Ishikawa (cell line): Measurements from ENCODE around the gene FAM149A.

ENCODE experiments used
- CEBPB ChIP-seq: IDR thresholded peaks from 2 replicates; pipeline ENCODE4 v1.6.1; 2012
- CREB1 ChIP-seq: IDR thresholded peaks from 2 replicates; pipeline ENCODE4 v1.6.1; 2012; ENCODE audit warnings: low read depth
- EGR1 ChIP-seq: IDR thresholded peaks from 2 replicates; pipeline ENCODE4 v1.6.1; 2012
- EP300 ChIP-seq: IDR thresholded peaks from 2 replicates; pipeline ENCODE4 v1.6.1; 2012; ENCODE audit warnings: borderline replicate concordance
- FOXM1 ChIP-seq: IDR thresholded peaks from 2 replicates; pipeline ENCODE4 v1.6.1; 2012; ENCODE audit warnings: low read depth, borderline replicate concordance
- RAD21 ChIP-seq: IDR thresholded peaks from 2 replicates; pipeline ENCODE4 v1.6.1; 2012; ENCODE audit warnings: low read depth
- TAF1 ChIP-seq: IDR thresholded peaks from 2 replicates; pipeline ENCODE4 v1.6.1; 2012; ENCODE audit warnings: low read depth, mild to moderate bottlenecking
- TCF12 ChIP-seq: IDR thresholded peaks from 2 replicates; pipeline ENCODE4 v1.6.1; 2012; ENCODE audit warnings: low read depth
- TEAD4 ChIP-seq: IDR thresholded peaks from 2 replicates; pipeline ENCODE4 v1.6.1; 2012
- YY1 ChIP-seq: IDR thresholded peaks from 2 replicates; pipeline ENCODE4 v1.6.1; 2012; ENCODE audit warnings: low read depth
- ZBTB7A ChIP-seq: IDR thresholded peaks from 2 replicates; pipeline ENCODE4 v1.6.1; 2012; ENCODE audit warnings: low read depth
- TF ChIP-seq, protein P1 (sequence below): IDR thresholded peaks from 2 replicates; pipeline ENCODE4 v1.6.1; 2012
- TF ChIP-seq, protein P2 (sequence below): IDR thresholded peaks from 2 replicates; pipeline ENCODE4 v1.6.1; 2012
- TF ChIP-seq, protein P3 (sequence below): IDR thresholded peaks from 2 replicates; pipeline ENCODE4 v1.6.1; 2012; ENCODE audit warnings: low read depth, mild to moderate bottlenecking

DNA sequence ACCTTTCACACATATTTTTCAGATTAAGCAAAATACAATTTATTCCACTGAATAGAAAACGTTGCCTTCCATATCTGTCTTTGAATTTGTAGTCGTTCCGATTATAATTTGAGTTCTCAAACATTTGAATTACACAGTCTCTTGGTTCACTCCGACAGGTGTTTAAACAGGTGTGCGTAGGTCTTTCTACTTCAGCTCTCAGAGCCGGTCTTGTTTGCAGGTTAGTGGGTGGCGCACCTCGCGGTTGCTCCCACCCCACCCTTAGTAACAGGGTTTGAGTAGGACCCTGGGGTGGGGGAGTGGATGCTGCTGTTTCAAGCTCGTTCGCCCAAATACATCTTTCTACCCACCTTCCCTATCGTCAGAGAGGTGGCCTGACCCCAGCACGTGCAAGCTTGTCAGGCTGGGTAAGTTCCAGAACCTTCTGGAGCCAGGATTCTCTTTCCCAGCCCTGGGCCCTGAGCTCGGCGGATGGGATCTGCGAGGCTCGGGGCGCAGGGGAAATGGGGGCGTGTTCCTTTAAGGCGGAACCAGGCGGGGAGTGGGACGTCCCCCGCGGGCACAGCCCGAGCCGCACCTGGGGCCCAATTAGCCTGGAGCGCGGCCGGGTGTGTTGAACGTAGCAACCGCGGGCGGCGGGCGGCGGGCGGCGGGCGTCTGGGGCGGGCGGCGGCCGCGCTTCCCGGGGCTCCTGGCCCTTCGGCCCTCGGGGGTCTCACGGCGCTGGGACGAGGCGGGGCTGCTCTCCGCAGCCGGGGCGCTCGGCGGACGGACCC is at the start of gene FAM149A:
- TF ChIP-seq RAD21 (no peak), EP300 (no peak), TEAD4 (no peak), FOXM1 (no peak), ZBTB7A (no peak; the same call in 1 of the 2 replicates), EGR1 (no peak), TAF1 (no peak), YY1 (no peak), CEBPB (no peak), CREB1 (no peak), TCF12 (peak; percentile 27; the same call in 1 of the 2 replicates)
- TF ChIP-seq, protein P1, sequence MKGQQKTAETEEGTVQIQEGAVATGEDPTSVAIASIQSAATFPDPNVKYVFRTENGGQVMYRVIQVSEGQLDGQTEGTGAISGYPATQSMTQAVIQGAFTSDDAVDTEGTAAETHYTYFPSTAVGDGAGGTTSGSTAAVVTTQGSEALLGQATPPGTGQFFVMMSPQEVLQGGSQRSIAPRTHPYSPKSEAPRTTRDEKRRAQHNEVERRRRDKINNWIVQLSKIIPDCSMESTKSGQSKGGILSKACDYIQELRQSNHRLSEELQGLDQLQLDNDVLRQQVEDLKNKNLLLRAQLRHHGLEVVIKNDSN, result no peak
- TF ChIP-seq, protein P2, sequence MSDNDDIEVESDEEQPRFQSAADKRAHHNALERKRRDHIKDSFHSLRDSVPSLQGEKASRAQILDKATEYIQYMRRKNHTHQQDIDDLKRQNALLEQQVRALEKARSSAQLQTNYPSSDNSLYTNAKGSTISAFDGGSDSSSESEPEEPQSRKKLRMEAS, result peak; percentile 50; the same call in 1 of the 2 replicates
- TF ChIP-seq, protein P3, sequence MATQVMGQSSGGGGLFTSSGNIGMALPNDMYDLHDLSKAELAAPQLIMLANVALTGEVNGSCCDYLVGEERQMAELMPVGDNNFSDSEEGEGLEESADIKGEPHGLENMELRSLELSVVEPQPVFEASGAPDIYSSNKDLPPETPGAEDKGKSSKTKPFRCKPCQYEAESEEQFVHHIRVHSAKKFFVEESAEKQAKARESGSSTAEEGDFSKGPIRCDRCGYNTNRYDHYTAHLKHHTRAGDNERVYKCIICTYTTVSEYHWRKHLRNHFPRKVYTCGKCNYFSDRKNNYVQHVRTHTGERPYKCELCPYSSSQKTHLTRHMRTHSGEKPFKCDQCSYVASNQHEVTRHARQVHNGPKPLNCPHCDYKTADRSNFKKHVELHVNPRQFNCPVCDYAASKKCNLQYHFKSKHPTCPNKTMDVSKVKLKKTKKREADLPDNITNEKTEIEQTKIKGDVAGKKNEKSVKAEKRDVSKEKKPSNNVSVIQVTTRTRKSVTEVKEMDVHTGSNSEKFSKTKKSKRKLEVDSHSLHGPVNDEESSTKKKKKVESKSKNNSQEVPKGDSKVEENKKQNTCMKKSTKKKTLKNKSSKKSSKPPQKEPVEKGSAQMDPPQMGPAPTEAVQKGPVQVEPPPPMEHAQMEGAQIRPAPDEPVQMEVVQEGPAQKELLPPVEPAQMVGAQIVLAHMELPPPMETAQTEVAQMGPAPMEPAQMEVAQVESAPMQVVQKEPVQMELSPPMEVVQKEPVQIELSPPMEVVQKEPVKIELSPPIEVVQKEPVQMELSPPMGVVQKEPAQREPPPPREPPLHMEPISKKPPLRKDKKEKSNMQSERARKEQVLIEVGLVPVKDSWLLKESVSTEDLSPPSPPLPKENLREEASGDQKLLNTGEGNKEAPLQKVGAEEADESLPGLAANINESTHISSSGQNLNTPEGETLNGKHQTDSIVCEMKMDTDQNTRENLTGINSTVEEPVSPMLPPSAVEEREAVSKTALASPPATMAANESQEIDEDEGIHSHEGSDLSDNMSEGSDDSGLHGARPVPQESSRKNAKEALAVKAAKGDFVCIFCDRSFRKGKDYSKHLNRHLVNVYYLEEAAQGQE, result no peak
